Left ventricle myocardium inferior (tissue), 1 donor: ENCODE data around the gene PSPN. TPM values are rescaled to one million over a fixed set of nuclear protein-coding genes. Genes with fewer than 3 reads are reported as not detected.
A peak's percentile ranks its signal among the peaks of the same experiment; 100 is the strongest.

Experiments used
- DNase-seq: peaks from one replicate; pipeline ENCODE4 v3.0.0-alpha.2; 2020
- H3K27ac ChIP-seq: fragments of 200-600 bp; replicated peaks from 2 replicates; pipeline ENCODE4 v1.8.0; 2021
- H3K27me3 ChIP-seq: fragments of 200-600 bp; 2 replicates; pipeline ENCODE4 v1.8.0; 2021; ENCODE audit warnings: low read depth
- H3K36me3 ChIP-seq: fragments of 200-600 bp; 2 replicates; pipeline ENCODE4 v1.8.0; 2021
- H3K4me1 ChIP-seq: fragments of 200-600 bp; 2 replicates; pipeline ENCODE4 v1.8.0; 2021
- H3K4me3 ChIP-seq: fragments of 200-600 bp; 2 replicates; pipeline ENCODE4 v1.8.0; 2021; ENCODE audit warnings: mild to moderate bottlenecking, moderate library complexity
- H3K9me3 ChIP-seq: fragments of 200-600 bp; replicated peaks from 2 replicates; pipeline ENCODE4 v1.8.0; 2021
- intact Hi-C: fragments of 100-400 bp; cut with micrococcal nuclease; formaldehyde crosslinking; loops from one replicate; pipeline ENCODE4 v1.11.0; 2022
- total RNA-seq: library from RNA; stranded (reverse); fragmentation: NEBNext Ultra II Directional; extraction: Animal tissue kit (Norgen Biotek cat#: 25700); gene quantifications from one replicate; pipeline ENCODE4 v1.2.1, GENCODE V29; 2021
- TF ChIP-seq, protein P1 (sequence below): fragments of 200-600 bp; IDR thresholded peaks from 2 replicates; pipeline ENCODE4 v1.8.0; 2021; ENCODE audit warnings: antibody characterized with exemption, mild to moderate bottlenecking, borderline replicate concordance
- donor health status: DM: no; HTN: yes; CAD: no; lungs with severe emphysema.

The PSPN gene
- total RNA-seq, 1 donor from 2014 or later, result 1.2 TPM

GRCh38 chr19:6414793-6415590 is 39.3 kb upstream of the PSPN start:
- Histone ChIP-seq H3K36me3 (peaks cover 60% of the 10 kb centered on the region), H3K27me3 (no peaks in the 10 kb centered on the region), H3K27ac (no peak overlapping the region), H3K4me3 (no peak overlapping the region), H3K4me1 (peaks cover 19% of the 10 kb centered on the region), H3K9me3 (no peaks in the 10 kb centered on the region)
- intact Hi-C loops, result no loop called here
- TF ChIP-seq, protein P1, sequence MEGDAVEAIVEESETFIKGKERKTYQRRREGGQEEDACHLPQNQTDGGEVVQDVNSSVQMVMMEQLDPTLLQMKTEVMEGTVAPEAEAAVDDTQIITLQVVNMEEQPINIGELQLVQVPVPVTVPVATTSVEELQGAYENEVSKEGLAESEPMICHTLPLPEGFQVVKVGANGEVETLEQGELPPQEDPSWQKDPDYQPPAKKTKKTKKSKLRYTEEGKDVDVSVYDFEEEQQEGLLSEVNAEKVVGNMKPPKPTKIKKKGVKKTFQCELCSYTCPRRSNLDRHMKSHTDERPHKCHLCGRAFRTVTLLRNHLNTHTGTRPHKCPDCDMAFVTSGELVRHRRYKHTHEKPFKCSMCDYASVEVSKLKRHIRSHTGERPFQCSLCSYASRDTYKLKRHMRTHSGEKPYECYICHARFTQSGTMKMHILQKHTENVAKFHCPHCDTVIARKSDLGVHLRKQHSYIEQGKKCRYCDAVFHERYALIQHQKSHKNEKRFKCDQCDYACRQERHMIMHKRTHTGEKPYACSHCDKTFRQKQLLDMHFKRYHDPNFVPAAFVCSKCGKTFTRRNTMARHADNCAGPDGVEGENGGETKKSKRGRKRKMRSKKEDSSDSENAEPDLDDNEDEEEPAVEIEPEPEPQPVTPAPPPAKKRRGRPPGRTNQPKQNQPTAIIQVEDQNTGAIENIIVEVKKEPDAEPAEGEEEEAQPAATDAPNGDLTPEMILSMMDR, result no peak
- no peak for DNase-seq

DNA sequence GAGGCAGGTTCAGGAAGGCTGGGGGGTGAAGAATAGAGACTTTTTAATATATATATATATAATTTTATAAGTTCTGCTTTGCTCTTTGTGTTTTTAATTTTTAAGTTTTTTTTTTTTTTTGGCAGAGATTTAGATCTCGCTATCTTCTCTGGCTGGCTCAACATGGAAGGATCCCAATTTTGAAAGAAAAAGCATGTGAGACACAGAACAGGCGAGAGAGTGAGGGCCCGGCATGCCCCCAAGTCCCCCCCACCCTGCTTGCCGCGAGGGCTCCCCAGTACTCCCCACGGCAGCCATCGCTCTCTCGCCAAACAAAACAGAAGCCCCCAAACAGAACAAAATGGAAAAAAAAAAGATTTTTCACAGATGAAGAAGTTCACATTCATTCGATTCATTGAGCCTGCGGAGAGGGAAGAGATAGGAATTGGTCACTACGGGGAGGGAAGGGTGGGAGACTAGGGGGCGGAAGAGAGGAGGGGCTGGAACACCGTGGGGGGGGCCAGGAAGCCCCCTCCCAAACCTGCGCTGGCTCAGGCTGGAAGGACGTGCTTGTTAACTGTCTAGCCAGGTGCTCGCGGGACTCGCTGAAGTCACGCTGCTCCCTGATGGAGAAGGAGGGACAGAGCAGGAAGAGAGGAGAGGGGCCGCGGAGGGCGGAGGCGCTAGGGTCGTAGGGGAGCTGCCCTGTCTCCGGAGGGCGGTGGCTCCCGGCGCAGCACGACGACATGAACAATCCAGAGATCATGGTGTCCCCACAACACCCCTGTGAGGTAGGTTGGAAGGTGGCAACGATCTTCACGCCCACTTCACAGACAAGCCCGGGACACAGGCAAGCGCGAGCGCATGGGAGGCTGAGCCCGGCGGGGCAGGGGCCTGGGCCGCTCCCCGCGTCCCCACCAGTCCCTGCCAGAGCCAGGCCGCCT is 38.2 kb upstream of the PSPN start:
- TF ChIP-seq, protein P1, result no peak
- H3K27ac ChIP-seq, result peak overlapping the region; percentile 30
- H3K4me3 ChIP-seq, result no peak overlapping the region
- H3K36me3 ChIP-seq, result peaks cover 50% of the 10 kb centered on the region
- peaks cover 19% of the 10 kb centered on the region for H3K4me1 ChIP-seq
- H3K9me3 ChIP-seq, result no peaks in the 10 kb centered on the region
- intact Hi-C loops, result no loop called here
- no peak for DNase-seq
- no peaks in the 10 kb centered on the region for H3K27me3 ChIP-seq

- Histone ChIP-seq H3K36me3 (peaks cover 43% of the 10 kb centered on the region), H3K4me1 (peaks cover 19% of the 10 kb centered on the region), H3K27me3 (no peaks in the 10 kb centered on the region), H3K4me3 (no peak overlapping the region), H3K27ac (peak overlapping the region; percentile 30), H3K9me3 (no peaks in the 10 kb centered on the region)
- intact Hi-C loops, result no loop called here
- DNase-seq, result no peak
- TF ChIP-seq, protein P1, result no peak
These were observed 37.6 kb upstream of the PSPN start for GRCh38 chr19:6413291-6413690.

DNA sequence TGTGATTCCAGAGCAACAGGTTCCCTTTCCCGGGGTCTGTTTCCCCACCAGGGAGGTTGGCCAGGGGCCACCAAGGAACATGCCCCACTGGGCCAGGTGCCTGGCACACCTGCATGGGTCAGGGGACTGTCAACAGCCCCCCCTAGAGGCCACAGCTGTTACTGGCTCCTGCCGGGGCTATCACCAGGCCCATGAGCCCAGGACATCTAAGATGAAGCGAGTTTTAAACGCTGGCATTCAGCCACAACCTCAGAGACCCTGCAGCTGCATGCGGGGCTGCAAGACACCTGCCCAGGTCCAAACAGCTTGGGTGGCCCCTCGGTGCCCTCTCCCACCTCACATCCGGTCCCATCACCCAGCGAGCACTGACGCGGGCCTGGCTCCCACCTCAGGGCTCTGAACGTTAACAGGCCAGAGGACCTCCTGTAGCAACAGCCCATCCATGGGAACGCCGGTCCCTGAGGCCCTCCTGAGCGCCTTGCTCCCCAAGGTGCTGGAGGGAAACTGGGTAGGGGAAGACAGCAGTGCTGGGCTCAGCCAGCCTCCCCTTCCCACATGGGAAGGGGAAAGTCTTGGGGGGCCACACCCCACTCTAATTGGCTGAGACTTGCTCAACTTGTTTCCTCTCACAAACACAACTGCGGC is 36.8 kb upstream of the PSPN start:
- TF ChIP-seq, protein P1, result peak; percentile 60
- no peak for DNase-seq
- Histone ChIP-seq H3K4me3 (no peak overlapping the region), H3K27ac (peak overlapping the region; percentile 30), H3K9me3 (no peaks in the 10 kb centered on the region), H3K36me3 (peaks cover 36% of the 10 kb centered on the region), H3K27me3 (no peaks in the 10 kb centered on the region), H3K4me1 (peaks cover 19% of the 10 kb centered on the region)
- intact Hi-C loops, result no loop called here

DNA sequence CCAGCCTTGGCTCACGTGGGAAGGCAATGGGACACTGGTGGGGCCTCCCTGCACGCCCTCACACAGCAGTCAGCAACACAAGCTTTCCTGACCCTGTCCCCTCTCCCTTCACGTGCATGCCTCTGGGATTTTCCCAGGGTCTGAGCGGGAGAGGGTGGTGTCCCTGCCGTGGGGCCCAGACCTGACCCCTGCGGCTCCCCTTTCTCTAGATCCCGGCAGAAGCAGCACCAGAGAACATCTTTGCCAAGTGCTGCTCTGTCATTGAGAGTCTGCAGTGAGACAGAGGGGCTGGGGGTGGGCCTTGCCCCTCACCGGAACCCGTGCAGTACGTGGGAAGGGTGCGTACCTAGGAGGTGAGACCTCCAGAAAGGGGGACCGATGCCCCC is 36.3 kb upstream of the PSPN start:
- no peaks in the 10 kb centered on the region for H3K9me3 ChIP-seq
- H3K4me1 ChIP-seq, result peaks cover 19% of the 10 kb centered on the region
- H3K36me3 ChIP-seq, result peaks cover 31% of the 10 kb centered on the region
- peak overlapping the region; percentile 30 for H3K27ac ChIP-seq
- no peak for DNase-seq
- TF ChIP-seq, protein P1, result no peak
- no peaks in the 10 kb centered on the region for H3K27me3 ChIP-seq
- H3K4me3 ChIP-seq, result no peak overlapping the region
- intact Hi-C loops, result no loop called here
